Tongue (tissue), 2 donors: Measurements from ENCODE around the gene WDR5. TPM values are rescaled to one million over a fixed set of nuclear protein-coding genes. Genes with fewer than 3 reads are reported as not detected.
A peak's percentile ranks its signal among the peaks of the same experiment; 100 is the strongest.
"Not testable (repeated sequence)": the region's sequence is repeated elsewhere in the genome, so short reads cannot be mapped to it uniquely, and the experiment has no call there.

Source experiments
- DNase-seq: peaks from one replicate; pipeline ENCODE4 v3.0.0-alpha.2; 2015
- total RNA-seq: library from RNA; depleted of rRNA; stranded (reverse); fragments of >200 nt; gene quantifications from one replicate; pipeline ENCODE4 v1.2.3, GENCODE V29; 2014

Gene WDR5
- 37.5 TPM for total RNA-seq

- peak; percentile 96 for DNase-seq
Observed at GRCh38 chr9:134135343-134136117, at the start of gene WDR5. TSS of gene WDR5 (plus strand) at chr9:134136082. CDS start at chr9:134139878, 3,796 bp downstream.

- peak; percentile 61 for DNase-seq
Observed at GRCh38 chr9:134088063-134088725, 47.7 kb upstream of the WDR5 start.

GRCh38 chr9:134089972-134090371, 45.9 kb upstream of the WDR5 start:
- no peak for DNase-seq

GRCh38 chr9:134099123-134099761, 36.6 kb upstream of the WDR5 start:
- DNase-seq: no peak

GRCh38 chr9:134100040-134100439, 35.8 kb upstream of the WDR5 start:
- no peak for DNase-seq

- not testable (repeated sequence) for DNase-seq
Observed at GRCh38 chr9:134101133-134101532, 34.7 kb upstream of the WDR5 start.

- no peak for DNase-seq
Observed at GRCh38 chr9:134101623-134102149, 34.2 kb upstream of the WDR5 start.

- DNase-seq: no peak
Observed at GRCh38 chr9:134103391-134103998, 32.4 kb upstream of the WDR5 start.

- no peak for DNase-seq
Observed at GRCh38 chr9:134111064-134111463, 24.8 kb upstream of the WDR5 start.

GRCh38 chr9:134112561-134112960, 23.3 kb upstream of the WDR5 start:
- no peak for DNase-seq

- DNase-seq: not testable (repeated sequence)
Observed at GRCh38 chr9:134118972-134119371, 16.9 kb upstream of the WDR5 start.

GRCh38 chr9:134123764-134124128, 12.1 kb upstream of the WDR5 start:
- DNase-seq: no peak

- DNase-seq: peak; percentile 50
Observed at GRCh38 chr9:134125413-134126095, 10.3 kb upstream of the WDR5 start.

- no peak for DNase-seq
Observed at GRCh38 chr9:134126373-134126772, 9.5 kb upstream of the WDR5 start.

GRCh38 chr9:134127065-134127580, 8.8 kb upstream of the WDR5 start:
- no peak for DNase-seq

GRCh38 chr9:134127616-134128015, 8.3 kb upstream of the WDR5 start:
- no peak for DNase-seq

GRCh38 chr9:134128727-134129679, 6.9 kb upstream of the WDR5 start:
- peak; percentile 86 for DNase-seq

GRCh38 chr9:134130503-134131375, 5.1 kb upstream of the WDR5 start:
- DNase-seq: peak; percentile 90

GRCh38 chr9:134131471-134132207, 4.2 kb upstream of the WDR5 start:
- no peak for DNase-seq
